GM12874 (cell line): Measurements from ENCODE around the gene GJB2.

Source experiments
- CTCF ChIP-seq: IDR thresholded peaks from 2 replicates; pipeline ENCODE4 v1.5.1; 2011; ENCODE audit warnings: low read depth, mild to moderate bottlenecking, control low read depth, low read length, moderate library complexity; ENCODE audit not compliant: insufficient read depth

GJB2 gene

GRCh38 chr13:20141238-20142022, 51.3 kb downstream of the GJB2 start:
- no peak for TF ChIP-seq CTCF

GRCh38 chr13:20140487-20140886, 52.3 kb downstream of the GJB2 start:
- TF ChIP-seq CTCF, result no peak

- no peak for TF ChIP-seq CTCF
Measured at GRCh38 chr13:20137875-20138274, 54.9 kb downstream of the GJB2 start.
